GM23248 (cell line): ENCODE data around the gene CDH13. TPM values are rescaled to one million over a fixed set of nuclear protein-coding genes. Genes with fewer than 3 reads are reported as not detected.

Source experiments
- DNase-seq: peaks from one replicate; pipeline ENCODE4 v3.0.0-alpha.2; 2015
- H2AFZ ChIP-seq: fragments of 200-600 bp; sonication (generic); 2 replicates; pipeline ENCODE4 v1.6.1; 2016; ENCODE audit warnings: antibody characterized with exemption
- H3F3A ChIP-seq: fragments of 200-600 bp; sonication (generic); 2 replicates; pipeline ENCODE4 v1.6.1; 2016; ENCODE audit warnings: mild to moderate bottlenecking, antibody characterized with exemption, mixed run types; ENCODE audit not compliant: insufficient read depth
- H3K27ac ChIP-seq: fragments of 200-600 bp; sonication (generic); 2 replicates; pipeline ENCODE4 v1.5.1; 2016; ENCODE audit warnings: mild to moderate bottlenecking
- H3K27me3 ChIP-seq: fragments of 200-600 bp; sonication (generic); replicated peaks from 2 replicates; pipeline ENCODE4 v1.6.1; 2016; ENCODE audit warnings: mild to moderate bottlenecking; ENCODE audit not compliant: insufficient read depth
- H3K36me3 ChIP-seq: fragments of 200-600 bp; sonication (generic); 2 replicates; pipeline ENCODE4 v1.6.1; 2016; ENCODE audit warnings: low read depth, mild to moderate bottlenecking
- H3K4me1 ChIP-seq: fragments of 200-600 bp; sonication (generic); 2 replicates; pipeline ENCODE4 v1.6.1; 2016; ENCODE audit warnings: mild to moderate bottlenecking; ENCODE audit not compliant: insufficient read depth
- H3K4me2 ChIP-seq: fragments of 200-600 bp; sonication (generic); one replicate; pipeline ENCODE4 v1.6.1; 2016; ENCODE audit warnings: mild to moderate bottlenecking; ENCODE audit not compliant: unreplicated experiment
- H3K4me3 ChIP-seq: fragments of 200-600 bp; sonication (generic); 2 replicates; pipeline ENCODE4 v1.5.1; 2016; ENCODE audit warnings: mild to moderate bottlenecking
- H3K79me2 ChIP-seq: fragments of 200-600 bp; sonication (generic); 2 replicates; pipeline ENCODE4 v1.6.1; 2016; ENCODE audit warnings: mild to moderate bottlenecking; ENCODE audit not compliant: insufficient read depth
- H3K9ac ChIP-seq: fragments of 200-600 bp; sonication (generic); 2 replicates; pipeline ENCODE4 v1.6.1; 2016; ENCODE audit warnings: mild to moderate bottlenecking
- H3K9me2 ChIP-seq: fragments of 200-600 bp; sonication (generic); 2 replicates; pipeline ENCODE4 v1.6.1; 2016; ENCODE audit warnings: mixed run types, mild to moderate bottlenecking, moderate library complexity; ENCODE audit not compliant: insufficient read depth
- H3K9me3 ChIP-seq: fragments of 200-600 bp; sonication (generic); one replicate; pipeline ENCODE4 v1.6.1; 2017; ENCODE audit warnings: low read depth
- H4K20me1 ChIP-seq: fragments of 200-600 bp; sonication (generic); 2 replicates; pipeline ENCODE4 v1.6.0; 2016; ENCODE audit not compliant: insufficient read depth
- EZH2 ChIP-seq: fragments of 200-600 bp; sonication (generic); IDR thresholded peaks from 2 replicates; pipeline ENCODE4 v1.6.1; 2018; ENCODE audit warnings: antibody characterized with exemption, mild to moderate bottlenecking; ENCODE audit not compliant: insufficient read depth, poor library complexity, severe bottlenecking
- EZH2phosphoT487 ChIP-seq: fragments of 200-600 bp; sonication (generic); IDR thresholded peaks from 2 replicates; pipeline ENCODE4 v1.6.1; 2018; ENCODE audit warnings: antibody characterized with exemption, moderate library complexity, mild to moderate bottlenecking, low read depth; ENCODE audit not compliant: insufficient read depth
- WGBS, 2 experiments: methylation state at CpG; one replicate each; pipeline ENCODE4 v1.1.6; 2015 to 2017; ENCODE audit warnings: low lambda C conversion rate in 2 of 2, low coverage in 1 of 2; ENCODE audit errors: missing lambda C conversion rate in 2 of 2; 5-methylcytosine and 5-hydroxymethylcytosine counted together
- in situ Hi-C: fragments of 300-500 bp; cut with MboI; formaldehyde crosslinking; loops from 2 replicates; pipeline ENCODE4 v1.15.0; 2020
- polyA plus RNA-seq: library from polyadenylated mRNA; unstranded; fragments of >200 nt; fragmentation: Nextera tagmentation; extraction: Ambion mirVana; gene quantifications from 2 replicates; pipeline ENCODE4 v1.2.1, GENCODE V29; 2016
- total RNA-seq: library from RNA; depleted of rRNA; stranded (reverse); fragments of >200 nt; shearing (Covaris generic); gene quantifications from 2 replicates; pipeline ENCODE4 v1.2.3, GENCODE V29; 2014

The CDH13 gene
- total and polyA plus RNA-seq, 2 experiments from 2014 or later = 51.0 to 52.8 TPM

DNA sequence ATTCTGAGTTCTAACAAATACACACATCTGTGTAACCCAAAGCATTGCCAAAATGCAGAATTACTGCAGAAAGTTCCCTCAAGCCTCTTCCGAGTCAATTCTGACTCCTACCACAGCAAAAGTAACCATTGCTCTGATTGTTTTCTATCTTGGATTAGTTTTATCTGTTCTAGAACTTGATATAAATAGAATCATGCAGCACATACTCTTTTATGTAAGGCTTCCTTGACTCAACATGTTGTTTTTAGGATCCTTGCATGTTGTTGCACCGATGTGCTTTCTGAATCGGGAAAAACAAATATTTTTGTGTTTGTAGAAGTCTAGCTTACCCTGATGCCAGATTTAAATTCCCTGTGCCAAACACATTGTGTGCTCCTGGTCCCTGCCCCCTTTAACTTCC is 140.4 kb downstream of the CDH13 start:
- WGBS, 2 experiments = 77 to 79% methylated on average over 3 of the region's 3 CpGs
- in situ Hi-C loops = no loop called here

DNA sequence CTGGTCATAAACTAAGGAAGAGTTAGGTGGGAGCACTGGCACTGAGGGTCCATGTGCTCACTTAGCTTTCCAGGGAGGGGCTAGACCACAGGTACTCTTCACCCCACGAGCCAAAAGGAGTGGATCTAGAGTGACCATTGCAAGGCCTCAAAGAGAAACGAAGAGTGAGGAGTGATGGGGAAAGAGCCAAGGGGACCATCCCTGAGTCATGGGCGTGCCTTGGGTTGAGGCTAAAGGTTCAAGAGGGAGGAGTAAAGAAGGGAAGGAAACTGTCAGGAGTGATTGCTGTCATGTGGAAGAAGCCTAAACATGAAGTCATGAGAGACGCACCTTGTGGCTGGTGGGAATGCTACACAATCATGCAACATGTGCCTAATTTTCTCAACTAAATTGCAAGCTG is 141.0 kb downstream of the CDH13 start:
- no peak overlapping the region for H3K4me2 ChIP-seq
- no peak for DNase-seq
- no peaks in the 10 kb centered on the region for H3K9me2 ChIP-seq
- no peaks in the 10 kb centered on the region for H3K79me2 ChIP-seq
- in situ Hi-C loops = no loop called here
- no peaks in the 10 kb centered on the region for H3K27me3 ChIP-seq
- no peak overlapping the region for H3K4me3 ChIP-seq
- no peak overlapping the region for H3K27ac ChIP-seq
- no peak overlapping the region for H3K9ac ChIP-seq
- H3K9me3 ChIP-seq = no peaks in the 10 kb centered on the region
- H3K36me3 ChIP-seq = no peaks in the 10 kb centered on the region
- H3F3A ChIP-seq = no peaks in the 10 kb centered on the region
- H2AFZ ChIP-seq = no peak overlapping the region
- 88 to 94% methylated on average over 4 of the region's 4 CpGs for WGBS, 2 experiments
- TF ChIP-seq EZH2phosphoT487 = no peak
- TF ChIP-seq EZH2 = no peak
- no peaks in the 10 kb centered on the region for H4K20me1 ChIP-seq
- H3K4me1 ChIP-seq = no peaks in the 10 kb centered on the region

More for the DNA sequence above, 140.4 kb downstream of the CDH13 start:
- TF ChIP-seq EZH2phosphoT487 (no peak), EZH2 (no peak)
- Histone ChIP-seq H3K4me2 (no peak overlapping the region), H3K9ac (no peak overlapping the region), H3K9me3 (no peaks in the 10 kb centered on the region), H3F3A (no peaks in the 10 kb centered on the region), H3K27me3 (no peaks in the 10 kb centered on the region), H3K4me1 (no peaks in the 10 kb centered on the region), H3K27ac (no peak overlapping the region), H3K4me3 (no peak overlapping the region), H2AFZ (no peak overlapping the region), H4K20me1 (no peaks in the 10 kb centered on the region), H3K36me3 (no peaks in the 10 kb centered on the region), H3K9me2 (no peaks in the 10 kb centered on the region), H3K79me2 (no peaks in the 10 kb centered on the region)
- no peak for DNase-seq

DNA sequence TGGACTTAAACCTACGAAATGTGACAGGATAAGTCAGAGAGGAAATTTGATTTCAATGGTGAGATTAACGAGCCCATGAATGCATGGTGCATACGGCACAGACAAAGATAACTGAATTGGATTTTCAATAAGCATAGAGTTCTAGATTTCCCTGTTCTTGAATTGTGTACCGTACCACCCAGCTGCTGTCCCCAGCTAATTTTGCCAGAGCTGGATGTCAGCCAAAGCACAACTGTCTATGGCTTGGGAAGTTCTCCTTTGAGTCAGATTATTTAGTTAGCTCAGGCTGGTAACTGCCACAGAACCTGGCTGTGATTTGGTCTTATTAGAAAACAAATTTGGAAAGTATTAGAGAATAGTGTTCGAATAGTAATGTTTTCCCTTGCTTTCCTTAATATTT is 143.1 kb downstream of the CDH13 start:
- Histone ChIP-seq H3K9me2 (no peaks in the 10 kb centered on the region), H2AFZ (no peak overlapping the region), H3K4me2 (no peak overlapping the region), H3K79me2 (no peaks in the 10 kb centered on the region), H3K36me3 (no peaks in the 10 kb centered on the region), H3K4me1 (no peaks in the 10 kb centered on the region), H4K20me1 (no peaks in the 10 kb centered on the region), H3K4me3 (no peak overlapping the region), H3K9ac (no peak overlapping the region), H3K27ac (no peak overlapping the region), H3F3A (no peaks in the 10 kb centered on the region), H3K27me3 (no peaks in the 10 kb centered on the region), H3K9me3 (no peaks in the 10 kb centered on the region)
- in situ Hi-C loops = no loop called here
- DNase-seq = no peak
- TF ChIP-seq EZH2phosphoT487 (no peak), EZH2 (no peak)
- WGBS, 2 experiments = 73 to 77% methylated on average over 5 of the region's 5 CpGs

- no peak for DNase-seq
- H3K4me3 ChIP-seq = no peak overlapping the region
- in situ Hi-C loops = no loop called here
- TF ChIP-seq EZH2phosphoT487 (no peak), EZH2 (no peak)
- no peaks in the 10 kb centered on the region for H3K9me3 ChIP-seq
- no peaks in the 10 kb centered on the region for H3K9me2 ChIP-seq
- no peaks in the 10 kb centered on the region for H3K27me3 ChIP-seq
- WGBS, 2 experiments = 94 to 98% methylated on average over 3 of the region's 3 CpGs
- no peak overlapping the region for H3K4me2 ChIP-seq
- H4K20me1 ChIP-seq = no peaks in the 10 kb centered on the region
- H3K36me3 ChIP-seq = no peaks in the 10 kb centered on the region
- H3K27ac ChIP-seq = no peak overlapping the region
- no peaks in the 10 kb centered on the region for H3K79me2 ChIP-seq
- no peak overlapping the region for H3K9ac ChIP-seq
- H3K4me1 ChIP-seq = no peaks in the 10 kb centered on the region
- no peaks in the 10 kb centered on the region for H3F3A ChIP-seq
- H2AFZ ChIP-seq = no peak overlapping the region
These were observed 145.4 kb downstream of the CDH13 start for GRCh38 chr16:82772215-82772614.

DNA sequence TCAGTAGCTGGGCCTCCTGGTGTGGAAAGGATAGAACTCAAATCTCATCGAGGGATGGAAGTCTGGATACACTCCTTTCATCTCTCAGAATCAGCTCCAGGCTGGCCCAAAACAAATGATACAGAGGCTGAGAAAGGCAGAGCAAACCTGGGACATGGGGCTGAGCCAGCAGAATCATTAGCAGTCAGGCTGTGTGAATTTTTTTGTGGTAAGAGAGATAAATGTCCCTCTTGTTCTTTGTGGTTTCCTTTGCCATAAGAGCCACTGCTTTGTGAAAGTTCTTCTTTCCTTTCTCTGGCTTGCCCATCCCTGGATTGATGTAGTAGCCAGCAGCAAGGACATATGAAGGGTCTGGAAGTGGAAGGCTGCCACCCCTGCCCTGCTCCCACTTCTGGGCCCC is 146.2 kb downstream of the CDH13 start:
- Histone ChIP-seq H4K20me1 (no peaks in the 10 kb centered on the region), H3K4me3 (no peak overlapping the region), H3K27ac (no peak overlapping the region), H2AFZ (no peak overlapping the region), H3K79me2 (no peaks in the 10 kb centered on the region), H3K4me2 (no peak overlapping the region), H3K9me3 (no peaks in the 10 kb centered on the region), H3K27me3 (no peaks in the 10 kb centered on the region), H3F3A (no peaks in the 10 kb centered on the region), H3K36me3 (no peaks in the 10 kb centered on the region), H3K9me2 (no peaks in the 10 kb centered on the region), H3K4me1 (no peaks in the 10 kb centered on the region), H3K9ac (no peak overlapping the region)
- DNase-seq = no peak
- TF ChIP-seq EZH2 (no peak), EZH2phosphoT487 (no peak)
- in situ Hi-C loops = no loop called here
- 100% methylated on average over 1 of the region's 1 CpG for WGBS, 2 experiments
